ENCODE measurements around the gene PRND.
"Not testable (repeated sequence)": the region's sequence is repeated elsewhere in the genome, so short reads cannot be mapped to it uniquely, and the experiment has no call there.

PRND gene

GRCh38 chr20:4709261-4710105 is 12.2 kb upstream of the PRND start:
- DNase-seq, result no peak

- DNase-seq, result no peak
Observed at GRCh38 chr20:4710106-4710475, 11.6 kb upstream of the PRND start.

GRCh38 chr20:4711511-4711910 is 10.2 kb upstream of the PRND start:
- no peak for DNase-seq

GRCh38 chr20:4713401-4713800 is 8.3 kb upstream of the PRND start:
- no peak for DNase-seq

DNA sequence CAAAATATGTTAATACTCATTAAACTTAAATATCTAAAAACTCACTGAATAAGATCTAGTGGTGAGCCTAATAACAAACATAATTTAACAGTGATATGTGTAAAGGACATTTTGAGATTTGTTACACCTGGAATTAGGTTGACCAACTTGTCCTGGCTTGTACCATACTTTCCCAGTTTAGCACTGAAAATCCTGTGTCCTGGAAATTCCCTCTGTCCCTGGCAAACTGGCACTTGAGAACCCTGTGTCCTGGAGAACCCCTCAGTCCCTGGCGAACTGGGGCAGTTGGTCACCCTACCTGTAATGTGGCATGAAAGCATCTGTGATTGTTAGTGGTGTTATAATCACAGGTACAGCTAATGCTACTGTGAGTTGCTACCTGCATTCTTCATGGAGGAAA is 6.9 kb upstream of the PRND start:
- DNase-seq, result no peak

DNA sequence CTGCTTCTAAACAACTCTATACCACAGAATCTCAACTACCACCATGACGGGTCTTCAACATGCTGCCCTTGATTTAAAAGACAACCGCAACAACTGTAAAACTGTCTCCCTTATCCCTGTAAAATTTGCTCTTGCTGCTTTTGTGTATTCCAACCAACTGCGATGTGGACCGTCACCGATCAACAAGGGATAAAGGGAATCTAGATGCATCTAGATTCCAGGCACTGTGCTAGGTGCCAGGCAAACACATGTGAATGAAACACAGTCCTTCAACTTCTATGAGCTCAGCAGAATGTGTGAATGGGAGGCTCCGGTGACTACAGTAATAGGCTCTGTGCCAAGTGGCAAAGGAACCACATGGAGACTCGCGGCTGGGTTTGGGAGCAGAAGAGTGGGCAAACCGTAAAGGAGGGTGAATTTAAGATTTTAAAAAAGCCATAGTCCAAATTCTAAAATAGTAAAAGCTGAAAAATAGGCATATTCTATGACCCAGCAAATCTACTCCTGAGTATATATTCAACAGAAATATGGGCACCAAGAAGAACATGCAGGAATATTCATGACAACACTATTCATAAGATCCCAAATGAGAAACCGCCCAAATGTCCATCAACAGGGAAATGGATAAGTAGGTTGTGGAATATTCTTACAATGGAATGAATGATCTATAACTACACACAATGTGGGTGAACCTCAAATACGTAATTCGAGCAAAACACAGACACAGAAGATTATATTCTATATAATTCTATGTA is 3.7 kb upstream of the PRND start:
- DNase-seq, result peak; percentile 8

GRCh38 chr20:4719190-4719589 is 2.5 kb upstream of the PRND start:
- DNase-seq, result no peak

DNA sequence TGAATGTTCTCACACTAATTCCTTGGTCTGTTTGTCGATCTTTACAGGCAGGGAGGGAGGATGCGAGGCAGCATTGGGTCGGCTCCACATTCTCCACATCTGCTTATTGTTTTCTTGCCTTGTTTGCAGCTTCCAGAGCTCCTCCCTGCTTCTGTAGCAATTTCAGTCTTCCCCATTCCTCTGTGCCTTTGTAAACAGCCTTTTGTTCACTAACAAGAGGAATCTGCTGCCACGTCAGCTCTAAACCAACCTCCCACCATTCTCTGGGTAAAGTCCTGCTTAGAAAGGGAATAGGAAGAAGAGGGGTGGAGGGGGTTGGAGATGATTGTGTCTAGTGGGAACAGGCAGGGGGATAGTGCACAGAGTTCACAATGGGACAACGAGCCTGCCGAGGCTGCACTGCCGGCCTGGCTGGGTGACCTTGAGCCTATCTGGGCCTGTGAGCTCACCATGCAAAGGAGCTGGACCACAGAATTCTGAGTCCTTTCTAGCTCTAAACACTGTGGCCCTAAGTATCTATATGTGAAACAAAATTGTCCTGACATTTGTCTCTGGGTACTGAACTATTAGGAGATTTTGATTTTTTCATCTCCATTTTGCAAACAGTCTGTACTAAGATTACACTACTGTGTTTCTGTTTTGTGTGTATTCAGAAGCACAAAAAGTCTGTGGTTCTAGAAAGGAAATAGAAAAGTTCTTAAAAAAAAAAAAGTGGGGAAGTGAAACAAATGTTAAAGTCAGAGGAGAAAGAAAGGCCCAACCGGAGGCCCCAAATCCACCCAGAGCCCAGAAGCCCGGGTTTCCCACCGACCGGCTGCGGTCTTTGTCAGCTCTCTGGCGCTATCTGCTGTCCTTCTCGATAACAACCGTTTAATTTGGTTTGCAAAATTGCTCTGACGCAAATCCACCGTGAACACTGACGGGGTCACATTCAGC is 1.4 kb upstream of the PRND start:
- peak; percentile 74 for DNase-seq

DNA sequence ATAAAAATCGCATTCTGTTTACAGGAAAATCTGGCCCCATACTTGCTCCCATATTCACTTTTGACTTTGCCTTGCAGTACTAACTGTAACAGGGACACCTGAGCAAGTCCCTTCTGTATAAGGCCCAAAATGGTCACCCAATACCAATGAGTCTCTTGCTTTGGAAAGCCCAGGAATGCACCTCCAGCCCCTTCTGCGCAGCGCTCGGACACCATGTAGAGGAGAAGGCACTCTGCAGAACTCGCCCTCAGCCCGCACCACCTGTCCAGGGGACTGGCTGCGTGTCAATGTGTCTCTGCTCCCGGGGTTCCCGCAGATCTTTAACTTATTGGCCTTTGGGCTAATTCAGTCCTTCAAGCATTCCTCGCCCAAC is 746 bp upstream of the PRND start:
- DNase-seq, result no peak

DNA sequence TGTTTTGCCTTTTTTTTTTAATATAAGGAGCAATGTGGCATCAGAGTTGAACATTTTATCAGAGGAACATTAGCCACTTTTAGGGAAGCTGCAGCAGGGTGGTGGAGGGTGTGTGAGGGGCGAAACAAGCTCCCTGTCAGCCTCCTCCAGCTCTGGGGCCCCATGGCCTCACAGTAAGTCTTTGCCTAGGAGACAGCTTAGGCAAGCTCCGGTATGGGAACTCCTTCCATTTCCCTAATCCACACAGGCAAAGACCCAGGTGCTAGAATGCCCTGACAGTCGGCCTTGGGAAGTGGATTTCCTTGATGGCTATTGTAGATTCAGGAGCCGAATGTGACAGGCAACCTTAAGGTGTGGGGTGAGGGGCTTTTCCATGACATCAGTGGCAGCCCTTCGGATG is 862 bp downstream of the PRND start:
- no peak for DNase-seq

GRCh38 chr20:4722993-4723392 is 1.3 kb downstream of the PRND start:
- DNase-seq, result no peak

DNA sequence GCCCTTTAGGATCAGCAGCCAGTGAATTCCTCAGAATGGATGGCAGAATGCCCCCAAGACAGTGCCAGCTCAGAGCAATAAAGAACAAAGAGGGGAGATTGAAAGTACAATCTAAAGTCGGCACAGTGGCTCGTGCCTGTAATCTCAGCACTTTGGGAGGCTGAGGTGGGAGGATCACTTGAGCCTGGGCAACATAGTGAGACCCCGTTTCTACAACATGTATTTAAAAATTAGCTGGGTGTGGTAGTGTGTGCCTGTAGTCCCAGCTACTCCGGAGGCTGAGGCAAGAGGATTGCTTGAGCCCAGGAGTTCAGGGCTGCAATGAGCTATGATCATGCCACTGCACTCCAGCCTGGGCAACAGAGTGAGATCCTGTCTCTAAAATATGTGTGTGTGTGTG is 1.8 kb downstream of the PRND start:
- DNase-seq, result not testable (repeated sequence)

- no peak for DNase-seq
Observed at GRCh38 chr20:4724459-4725262, 3.0 kb downstream of the PRND start.

DNA sequence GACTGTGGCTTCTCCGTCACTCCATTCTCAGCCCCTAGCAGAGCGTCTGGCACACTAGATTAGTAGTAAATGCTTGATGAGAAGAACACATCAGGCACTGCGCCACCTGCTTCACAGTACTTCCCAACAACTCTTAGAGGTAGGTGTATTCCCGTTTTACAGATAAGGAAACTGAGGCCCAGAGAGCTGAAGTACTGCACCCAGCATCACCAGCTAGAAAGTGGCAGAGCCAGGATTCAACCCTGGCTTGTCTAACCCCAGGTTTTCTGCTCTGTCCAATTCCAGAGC is 3.5 kb downstream of the PRND start:
- DNase-seq, result no peak

- no peak for DNase-seq
Observed at GRCh38 chr20:4726710-4727397, 5.1 kb downstream of the PRND start.

DNA sequence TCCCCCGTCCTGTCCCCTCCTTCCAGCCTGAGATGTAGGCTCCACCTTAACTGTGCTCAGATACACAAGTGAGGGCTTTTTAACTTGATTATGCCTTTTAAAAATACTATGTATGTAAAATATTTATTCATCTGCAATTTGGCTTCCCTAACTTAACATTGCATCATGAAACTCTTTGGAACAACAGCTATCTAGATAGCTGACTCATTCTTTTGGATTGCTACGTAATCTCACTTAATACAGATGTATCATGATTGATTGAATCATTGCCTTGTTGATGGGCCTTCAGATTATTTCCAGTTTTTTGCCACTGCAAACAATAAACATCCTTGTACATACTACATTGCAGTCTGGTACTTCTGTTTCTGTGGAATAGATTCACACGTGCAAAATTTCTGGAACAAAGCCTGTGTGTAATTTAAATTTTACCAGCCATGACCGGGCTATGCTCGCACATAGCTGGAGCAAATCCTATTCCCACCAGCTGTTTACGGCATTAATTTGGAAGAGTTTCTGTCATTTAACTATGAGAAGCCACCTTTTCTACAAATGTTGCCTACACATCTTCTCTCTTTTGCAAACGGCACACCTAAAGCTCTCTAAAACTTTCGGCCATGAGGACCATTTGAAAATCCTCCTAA is 6.5 kb downstream of the PRND start:
- DNase-seq, result no peak

GRCh38 chr20:4729265-4729664 is 7.6 kb downstream of the PRND start:
- DNase-seq, result no peak

GRCh38 chr20:4730780-4731179 is 9.1 kb downstream of the PRND start:
- DNase-seq, result no peak

- peak; percentile 21 for DNase-seq
Observed at GRCh38 chr20:4736875-4737274, 15.2 kb downstream of the PRND start.

GRCh38 chr20:4737857-4738627 is 16.3 kb downstream of the PRND start:
- DNase-seq, result no peak
